Motor neuron (in vitro differentiated cells): Measurements from ENCODE around the gene DSE. TPM values are rescaled to one million over a fixed set of nuclear protein-coding genes. Genes with fewer than 3 reads are reported as not detected.

Source experiments
- total RNA-seq, 8 experiments: library from RNA; unstranded; fragments of 300-600 nt; gene quantifications; 2 replicates each; pipeline versions ENCODE4 v1.2.3 to v1.2.4, GENCODE V29; 2022

The DSE gene
- total RNA-seq, 8 experiments from 2014 or later = 6.3 to 39.8 (median 15.8) TPM

Other genes starting within 250 kb of the DSE start
- gene COL10A1, start 244.8 kb upstream of the DSE start, total RNA-seq = 1 to 10 TPM in 6 of 8 experiments, under 1 TPM in 2; 0.33 to 4.5 (median 1.3) TPM
- 10 to 100 TPM; 17.2 to 78.0 (median 60.3) TPM for gene TSPYL4, start 116.9 kb upstream of the DSE start, total RNA-seq
- 100 to 1,000 TPM in 1 of 8 experiments, 10 to 100 TPM in 7; 44.9 to 103 (median 70.5) TPM for gene TSPYL1, start 91.0 kb upstream of the DSE start, total RNA-seq
- 1 to 10 TPM in 5 of 8 experiments, under 1 TPM in 2, not detected in 1; 0.43 to 3.4 (median 1.4) TPM for gene CALHM6, start 90.4 kb downstream of the DSE start, total RNA-seq
- 1 to 10 TPM in 4 of 8 experiments, under 1 TPM in 4; 0.05 to 6.6 (median 0.70) TPM for gene CALHM5, start 140.7 kb downstream of the DSE start, total RNA-seq
- gene TRAPPC3L, start 174.7 kb downstream of the DSE start, total RNA-seq = under 1 TPM in 4 of 8 experiments, not detected in 4; 0.09 to 0.36 (median 0.23) TPM
- 1 to 10 TPM in 1 of 8 experiments, under 1 TPM in 3, not detected in 4; 0.16 to 2.3 (median 0.35) TPM for gene CALHM4, start 182.8 kb downstream of the DSE start, total RNA-seq
- 10 to 100 TPM; 39.5 to 53.6 (median 45.1) TPM for gene RWDD1, start 200.6 kb downstream of the DSE start, total RNA-seq
- gene RSPH4A, start 245.5 kb downstream of the DSE start, total RNA-seq = 10 to 100 TPM in 1 of 8 experiments, 1 to 10 TPM in 4, under 1 TPM in 3; 0.59 to 30.4 (median 1.2) TPM